HG03565 (cell line): ENCODE results near the gene S100A9.
"Not testable (repeated sequence)": the region's sequence is repeated elsewhere in the genome, so short reads cannot be mapped to it uniquely, and the experiment has no call there.

Source experiments
- ATAC-seq: cut with Tn5 transposase; IDR thresholded peaks from one replicate; pipeline ENCODE4 v1.9.1; 2021; ENCODE audit warnings: mild to moderate bottlenecking, moderate library complexity; ENCODE audit not compliant: unreplicated experiment

S100A9 gene

DNA sequence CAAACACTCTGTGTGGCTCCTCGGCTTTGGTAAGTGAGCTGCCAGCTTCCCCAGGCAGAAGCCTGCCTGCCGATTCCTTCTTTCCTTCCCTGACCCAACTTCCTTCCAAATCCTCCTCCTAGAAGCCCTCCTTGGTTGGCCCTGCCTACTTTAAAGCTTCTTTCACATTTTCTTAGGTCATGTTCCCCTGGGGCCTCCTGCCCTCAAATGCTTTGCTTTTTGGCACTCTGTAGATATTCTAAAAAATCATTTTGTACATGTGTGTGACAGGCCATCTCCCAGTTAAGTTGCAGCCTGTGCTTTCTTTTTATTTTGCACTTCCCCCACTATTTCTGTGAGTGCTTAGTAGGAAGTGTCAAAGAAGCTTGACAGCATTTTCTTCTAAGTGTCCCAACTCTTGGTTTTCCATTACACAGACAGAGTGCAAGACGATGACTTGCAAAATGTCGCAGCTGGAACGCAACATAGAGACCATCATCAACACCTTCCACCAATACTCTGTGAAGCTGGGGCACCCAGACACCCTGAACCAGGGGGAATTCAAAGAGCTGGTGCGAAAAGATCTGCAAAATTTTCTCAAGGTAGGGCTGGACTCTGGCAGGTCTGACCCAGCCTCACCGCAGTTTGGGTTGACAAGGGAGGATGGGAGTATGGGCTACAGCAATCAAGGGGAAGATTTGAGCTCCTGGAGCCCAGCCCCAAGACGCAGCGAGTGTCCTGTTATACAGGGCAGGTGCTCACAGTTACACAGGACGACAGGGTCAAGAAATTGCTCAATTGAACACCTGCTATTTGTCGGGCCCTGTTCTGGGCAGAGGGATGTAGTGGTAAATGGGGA lies at the start of gene S100A9:
Gene S100A9 (plus strand): TSS at position 2 of the 838 bp plus-strand sequence. CDS start 430 bp downstream, at position 432.
- no peak for ATAC-seq

DNA sequence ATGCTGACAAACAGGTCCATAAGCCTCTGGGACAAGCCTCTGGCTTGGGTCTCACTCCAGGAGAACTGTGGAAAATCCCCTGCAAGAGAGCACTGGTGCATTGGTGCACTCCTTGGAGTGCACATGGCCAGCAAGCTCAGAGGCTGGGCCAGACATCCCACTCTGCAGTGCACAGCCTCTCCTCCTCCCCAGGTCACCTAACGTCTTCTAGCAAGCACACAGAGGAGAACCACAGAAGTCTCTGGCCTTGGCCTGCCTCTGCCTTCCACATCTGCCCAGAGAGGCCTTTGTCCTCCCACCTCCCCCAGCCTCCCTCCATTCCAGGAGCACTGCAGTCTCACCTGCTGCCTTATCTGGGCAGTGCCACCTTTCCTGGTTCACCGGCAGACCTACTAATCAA lies 49.1 kb upstream of the S100A9 start:
- ATAC-seq, result no peak

DNA sequence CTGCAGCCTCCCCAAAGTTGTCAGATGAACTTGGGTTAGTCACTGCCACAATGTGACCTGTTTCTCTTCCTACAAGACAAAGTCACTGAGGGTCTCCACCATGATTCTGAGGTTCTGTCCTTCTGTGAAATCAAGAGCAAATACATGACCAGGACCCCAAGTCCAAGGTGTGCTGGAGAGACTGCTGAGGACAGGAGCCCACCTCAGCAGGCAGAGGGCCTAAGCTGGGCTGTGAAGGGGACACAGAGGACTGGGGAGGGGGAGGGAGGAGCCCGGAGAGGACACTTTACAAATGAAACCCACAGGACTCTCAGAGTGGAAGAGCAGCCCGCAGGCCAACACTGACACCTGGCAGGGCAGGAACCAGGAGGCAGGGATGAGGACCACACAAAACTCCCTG lies 48.2 kb upstream of the S100A9 start:
- no peak for ATAC-seq

- ATAC-seq, result no peak
Measured at GRCh38 chr1:153310526-153310925, 47.1 kb upstream of the S100A9 start.

GRCh38 chr1:153312570-153313186 lies 45.0 kb upstream of the S100A9 start, which contains the start of gene PGLYRP3:
TSS of gene PGLYRP3 (minus strand) at chr1:153312952. CDS start at chr1:153310665, 2,287 bp downstream.
- ATAC-seq, result no peak

DNA sequence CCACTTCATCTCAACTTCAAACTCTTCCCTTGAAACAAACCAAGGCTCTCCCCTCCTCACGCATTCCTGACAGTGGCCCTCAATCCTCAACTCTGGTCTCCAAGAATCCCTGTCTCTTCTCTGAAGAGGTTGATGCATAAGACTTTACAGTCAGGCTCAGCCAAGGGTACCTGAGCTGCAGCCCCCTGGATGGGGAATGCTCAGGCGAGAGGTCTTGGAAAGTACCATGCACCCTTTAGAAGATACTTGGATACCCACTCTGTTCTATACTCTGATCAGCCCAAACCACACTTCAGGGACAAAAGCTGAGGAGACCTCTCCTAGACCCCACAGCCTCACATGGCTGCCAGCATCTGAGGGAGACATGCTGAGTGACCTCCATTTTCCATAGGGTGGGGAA lies 44.4 kb upstream of the S100A9 start:
- ATAC-seq, result no peak

GRCh38 chr1:153314388-153314787 lies 43.3 kb upstream of the S100A9 start:
- not testable (repeated sequence) for ATAC-seq

GRCh38 chr1:153316013-153316412 lies 41.6 kb upstream of the S100A9 start:
- not testable (repeated sequence) for ATAC-seq

- ATAC-seq, result not testable (repeated sequence)
Measured at GRCh38 chr1:153318145-153318544, 39.5 kb upstream of the S100A9 start.

DNA sequence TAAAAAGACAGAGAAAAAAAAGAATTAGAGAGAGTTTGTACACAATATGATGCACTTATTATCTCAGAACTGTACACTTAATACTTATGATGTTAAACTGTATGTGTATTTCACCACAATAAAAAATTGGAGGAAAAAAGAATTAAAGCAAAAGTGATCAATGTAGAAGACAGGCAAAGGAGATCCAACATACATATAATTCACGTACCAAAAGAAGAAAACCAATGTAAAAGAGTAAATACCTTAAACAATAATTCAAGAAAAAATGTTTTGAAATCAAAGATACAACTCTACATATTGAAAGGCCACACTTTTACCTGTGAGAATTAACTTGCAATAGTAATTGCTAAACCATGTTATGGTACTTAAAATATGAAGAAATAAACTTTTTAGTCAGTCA lies 35.1 kb upstream of the S100A9 start:
- no peak for ATAC-seq

- no peak for ATAC-seq
Measured at GRCh38 chr1:153324912-153325311, 32.7 kb upstream of the S100A9 start.

GRCh38 chr1:153333902-153334301 lies 23.8 kb upstream of the S100A9 start:
- no peak for ATAC-seq

- no peak for ATAC-seq
Measured at GRCh38 chr1:153336650-153337049, 21.0 kb upstream of the S100A9 start.

DNA sequence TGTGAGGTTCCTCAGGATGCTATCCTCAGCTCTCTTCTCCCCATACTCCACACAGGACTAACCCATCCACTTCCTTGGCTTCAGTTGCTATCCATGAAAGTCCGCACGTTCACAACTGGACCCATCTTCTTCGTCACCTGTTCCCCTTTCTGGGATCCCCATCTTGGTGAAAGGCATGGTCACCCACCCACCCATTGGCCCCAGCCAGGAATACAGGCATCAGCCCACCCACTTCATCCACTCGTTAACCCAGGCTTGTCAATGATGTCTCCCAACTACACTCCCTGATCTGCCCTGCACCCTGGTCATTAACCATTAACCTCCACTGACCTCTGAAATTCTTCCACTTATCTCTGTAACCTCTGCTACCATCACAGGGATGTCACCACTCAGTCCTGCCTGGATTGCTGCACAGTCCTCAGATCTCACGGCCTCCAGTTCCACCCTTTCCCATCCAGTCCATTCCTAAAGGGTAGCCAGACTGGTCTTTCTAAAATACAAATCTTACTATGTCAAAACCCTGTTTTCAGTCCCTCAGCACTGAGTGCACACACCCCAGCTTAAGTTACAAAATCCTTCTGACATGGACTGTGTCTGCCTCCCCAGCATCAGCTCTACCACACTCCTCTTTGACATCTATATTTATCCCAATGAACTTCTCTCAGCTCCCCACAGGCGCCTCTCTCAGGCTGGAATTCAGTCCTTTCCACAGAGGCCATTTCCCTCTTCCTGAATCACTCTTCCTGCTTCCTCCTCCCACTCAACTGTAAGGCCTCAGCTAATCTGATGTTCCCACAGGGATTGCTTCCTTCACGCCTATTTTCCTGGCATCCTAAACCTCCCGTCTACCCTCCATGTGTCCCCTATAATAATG lies 19.4 kb upstream of the S100A9 start:
- no peak for ATAC-seq

DNA sequence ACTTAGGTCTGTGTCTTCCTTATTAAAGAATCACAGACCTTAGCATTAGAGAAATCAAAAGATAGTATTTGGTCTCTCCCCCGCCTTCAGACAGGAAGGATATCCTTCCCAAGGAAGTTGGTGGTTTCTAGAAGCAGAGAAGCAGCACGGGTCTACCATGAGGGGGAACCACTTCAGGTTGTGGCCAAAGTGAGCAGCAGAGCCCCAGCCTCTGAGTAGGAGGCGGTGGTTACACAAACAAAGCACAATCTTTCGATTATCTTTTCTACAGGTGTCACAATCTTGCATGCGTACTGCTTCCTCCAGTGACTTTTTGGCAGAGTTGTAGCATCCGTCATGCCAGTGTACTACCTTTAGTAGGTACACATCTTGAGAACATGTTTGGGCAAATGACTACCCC lies 17.9 kb upstream of the S100A9 start:
- no peak for ATAC-seq

- ATAC-seq, result no peak
Measured at GRCh38 chr1:153340356-153340755, 17.3 kb upstream of the S100A9 start.

DNA sequence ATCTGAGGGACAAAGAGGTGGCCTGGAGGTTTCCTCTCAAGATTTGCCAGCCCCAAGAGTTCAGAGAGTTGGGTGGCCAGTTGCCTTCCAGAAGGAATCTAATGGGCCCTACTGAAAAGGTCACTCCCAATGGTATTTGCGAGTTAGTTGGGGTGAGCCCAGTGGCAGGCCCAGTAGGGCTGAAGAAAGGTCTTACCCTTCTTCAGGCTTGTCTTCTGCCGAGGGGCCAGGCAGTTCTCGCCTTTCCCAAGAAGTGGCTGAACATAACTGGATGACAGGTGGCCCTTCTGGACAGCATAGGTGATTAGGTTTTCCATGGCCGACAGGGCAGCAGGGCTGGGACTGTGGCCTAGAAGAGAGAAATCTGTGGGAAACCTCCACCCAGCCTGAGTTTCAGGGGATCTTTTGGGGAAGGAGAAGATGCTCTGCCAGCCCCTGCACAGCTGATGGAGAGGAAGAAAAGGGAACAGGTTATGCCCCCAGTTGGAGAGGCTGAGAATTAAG lies 16.2 kb upstream of the S100A9 start:
- ATAC-seq, result no peak

DNA sequence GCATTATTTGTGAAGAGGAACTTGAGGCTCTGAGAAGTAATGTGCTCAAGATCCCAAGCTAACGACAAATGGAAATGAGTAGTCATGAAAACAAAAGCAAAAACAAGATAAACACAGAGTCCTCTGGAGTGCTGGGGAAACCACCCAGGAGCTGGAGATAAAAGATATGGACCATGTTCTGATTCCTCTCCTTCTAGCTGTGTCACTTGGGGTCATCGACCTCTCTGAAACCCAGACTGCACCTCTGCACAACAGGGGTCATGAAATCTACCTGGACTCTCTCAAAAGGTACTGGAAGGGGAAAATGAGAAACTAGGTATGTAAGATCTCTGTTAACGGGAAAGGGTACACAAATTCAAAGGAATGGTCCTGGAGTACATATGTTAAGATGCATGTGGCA lies 15.5 kb upstream of the S100A9 start:
- no peak for ATAC-seq

DNA sequence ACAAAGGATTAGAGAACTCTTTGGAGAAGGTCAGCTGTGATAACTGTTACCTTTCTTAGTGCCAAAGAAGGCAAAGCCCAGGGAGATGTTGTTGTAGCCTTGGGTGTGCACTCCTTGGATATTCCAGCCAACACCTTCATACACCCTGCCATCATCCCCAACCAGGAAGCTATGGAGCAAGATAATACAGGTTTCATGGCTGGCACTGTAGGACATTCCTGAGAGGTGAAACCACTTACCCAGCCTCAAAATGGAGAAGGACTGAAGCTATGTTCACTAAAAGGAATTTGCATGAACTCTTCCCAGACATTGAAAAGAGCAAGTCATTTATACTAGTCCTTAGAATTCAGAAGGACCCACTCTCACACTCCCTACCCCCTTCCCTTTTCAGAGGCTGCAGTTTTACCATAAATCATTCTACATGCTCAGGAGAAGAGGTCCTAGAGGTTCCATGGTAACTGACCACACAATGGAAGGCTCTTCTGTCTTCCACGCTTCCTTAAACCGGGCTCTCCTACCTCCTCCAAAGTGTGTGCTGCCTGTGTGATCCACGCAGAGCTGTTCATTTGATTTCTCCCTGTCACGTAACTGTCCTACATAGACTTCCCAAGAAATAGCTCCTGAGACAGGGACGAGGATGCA lies 14.5 kb upstream of the S100A9 start:
- no peak for ATAC-seq

GRCh38 chr1:153343811-153344717 lies 13.6 kb upstream of the S100A9 start:
- ATAC-seq, result no peak
